Activated CD4-positive, alpha-beta memory T cell treated with anti-CD3 and anti-CD28 coated beads for 36 hours (primary cell): Measurements from ENCODE around the gene KCNN4. TPM values are rescaled to one million over a fixed set of nuclear protein-coding genes. Genes with fewer than 3 reads are reported as not detected.

Experiments
- CTCF ChIA-PET: fragments of 350-600 bp; sonication (Branson Sonifier 250); formaldehyde crosslinking; loops from one replicate; lab custom pipeline; 2021; ENCODE audit warnings: antibody characterized with exemption, inconsistent platforms; lab: Charles Lee
- POLR2A ChIA-PET: fragments of 350-600 bp; sonication (Branson Sonifier 250); formaldehyde crosslinking; loops from one replicate; lab custom pipeline; 2021; ENCODE audit warnings: antibody characterized with exemption; lab: Charles Lee
- DNase-seq: peaks from one replicate; pipeline ENCODE4 v3.0.0-alpha.2; 2020
- H3K27ac Mint-ChIP-seq: one replicate; pipeline ENCODE4 v1.8.0; 2021; ENCODE audit warnings: mixed read lengths
- H3K27me3 Mint-ChIP-seq: one replicate; pipeline ENCODE4 v1.8.0; 2021; ENCODE audit warnings: mixed read lengths
- H3K36me3 Mint-ChIP-seq: one replicate; pipeline ENCODE4 v1.8.0; 2021; ENCODE audit warnings: mixed read lengths
- H3K4me1 Mint-ChIP-seq: one replicate; pipeline ENCODE4 v1.8.0; 2021; ENCODE audit warnings: low read depth, mixed read lengths
- H3K4me3 Mint-ChIP-seq: one replicate; pipeline ENCODE4 v1.8.0; 2021; ENCODE audit warnings: mild to moderate bottlenecking, mixed read lengths
- H3K9me3 Mint-ChIP-seq: one replicate; pipeline ENCODE4 v1.8.0; 2021; ENCODE audit warnings: mixed read lengths
- intact Hi-C: fragments of 100-400 bp; cut with micrococcal nuclease; formaldehyde crosslinking; loops from one replicate; pipeline ENCODE4 v1.15.1; 2023
- total RNA-seq, 2 experiments: library from RNA; stranded (reverse); gene quantifications; one replicate each; pipeline ENCODE4 v1.2.3, GENCODE V29; 2021

The KCNN4 gene
- total RNA-seq, 2 experiments from 2014 or later: 120 to 130 TPM

DNA sequence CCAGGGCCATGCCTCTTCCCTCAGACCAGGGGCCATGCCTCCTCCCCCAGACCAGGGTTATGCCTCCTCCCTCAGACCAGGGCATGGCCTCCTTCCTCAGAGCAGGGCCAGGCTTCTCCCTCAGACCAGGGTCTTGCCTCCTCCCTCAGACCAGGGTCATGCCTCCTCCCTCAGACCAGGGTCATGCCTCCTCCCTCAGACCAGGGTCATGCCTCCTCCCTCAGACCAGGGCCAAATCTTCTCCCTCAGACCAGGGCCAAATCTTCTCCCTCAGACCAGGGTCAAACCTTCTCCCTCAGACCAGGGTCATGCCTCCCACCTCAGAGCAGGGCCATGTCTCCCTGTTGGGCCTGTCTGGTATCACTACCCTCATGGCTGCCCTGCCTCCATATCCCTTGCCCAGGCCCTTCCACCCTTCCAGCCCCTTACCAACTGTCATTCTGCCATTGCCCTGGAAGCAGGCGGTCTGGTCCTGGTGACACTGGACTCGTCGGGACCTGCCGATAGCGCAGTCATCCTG, 17.3 kb upstream of the KCNN4 start:
- Mint-ChIP-seq H3K36me3 (no peaks in the 10 kb centered on the region), H3K27me3 (peaks cover 3% of the 10 kb centered on the region), H3K4me1 (peaks cover 11% of the 10 kb centered on the region), H3K27ac (no peak overlapping the region), H3K4me3 (peak overlapping the region; percentile 67), H3K9me3 (no peaks in the 10 kb centered on the region)
- ChIA-PET POLR2A (no interaction called here), CTCF (interaction anchor here (1.0 to 1.6 kb wide), 2 partner anchors 11 to 14 kb away, joined by 4 to 9 read pairs; no protein-coding TSS in a partner anchor)
- intact Hi-C loops: no loop called here
- no peak for DNase-seq

DNA sequence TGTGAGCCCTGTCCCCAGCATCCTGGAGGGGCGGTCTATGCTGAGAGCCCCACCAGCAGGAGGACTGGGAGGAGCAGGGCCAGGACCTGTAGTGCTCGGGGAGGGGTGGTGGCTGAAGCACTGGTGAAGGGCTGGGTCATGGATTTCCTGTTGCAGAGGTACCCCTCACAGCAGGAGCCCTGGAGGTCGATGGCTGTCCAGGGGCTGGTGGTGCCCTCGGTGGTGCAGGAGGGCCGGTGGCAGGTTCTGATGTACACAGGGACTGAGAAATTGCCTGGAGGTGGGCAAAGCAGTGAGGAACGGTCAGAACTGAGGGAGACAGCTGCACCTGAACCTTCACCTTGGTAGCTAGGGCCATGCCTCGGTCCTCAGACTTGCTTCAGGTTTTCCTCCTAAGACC, 16.8 kb upstream of the KCNN4 start:
- H3K27me3 Mint-ChIP-seq: peaks cover 3% of the 10 kb centered on the region
- ChIA-PET POLR2A (no interaction called here), CTCF (interaction anchor here (1.0 to 1.6 kb wide), 5 partner anchors 12 to 53 kb away, joined by 3 to 9 read pairs (median 4); no protein-coding TSS in a partner anchor)
- H3K4me1 Mint-ChIP-seq: peaks cover 11% of the 10 kb centered on the region
- H3K36me3 Mint-ChIP-seq: no peaks in the 10 kb centered on the region
- intact Hi-C loops: no loop called here
- no peak for DNase-seq
- no peak overlapping the region for H3K27ac Mint-ChIP-seq
- H3K4me3 Mint-ChIP-seq: peak overlapping the region; percentile 20
- H3K9me3 Mint-ChIP-seq: no peaks in the 10 kb centered on the region

DNA sequence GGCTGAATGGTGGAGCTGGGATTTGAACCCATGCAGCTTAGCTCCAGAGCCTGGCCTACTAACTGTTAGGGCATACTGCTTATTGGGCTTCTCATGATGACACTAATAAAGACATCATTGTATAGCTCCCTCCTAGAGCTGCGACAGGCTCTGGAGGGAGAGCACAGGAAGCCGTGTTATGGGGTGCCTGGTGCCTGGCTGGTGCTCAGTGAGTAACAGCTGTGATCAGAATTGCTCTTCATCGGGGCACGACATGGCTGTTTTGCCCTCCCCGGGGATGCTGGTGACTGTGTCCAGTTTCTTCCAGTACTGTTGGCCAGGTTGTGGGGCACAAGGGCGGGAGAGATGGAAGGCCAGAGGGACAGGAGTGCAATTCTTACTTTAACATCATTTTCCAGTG, 16.3 kb upstream of the KCNN4 start:
- POLR2A ChIA-PET: no interaction called here

DNA sequence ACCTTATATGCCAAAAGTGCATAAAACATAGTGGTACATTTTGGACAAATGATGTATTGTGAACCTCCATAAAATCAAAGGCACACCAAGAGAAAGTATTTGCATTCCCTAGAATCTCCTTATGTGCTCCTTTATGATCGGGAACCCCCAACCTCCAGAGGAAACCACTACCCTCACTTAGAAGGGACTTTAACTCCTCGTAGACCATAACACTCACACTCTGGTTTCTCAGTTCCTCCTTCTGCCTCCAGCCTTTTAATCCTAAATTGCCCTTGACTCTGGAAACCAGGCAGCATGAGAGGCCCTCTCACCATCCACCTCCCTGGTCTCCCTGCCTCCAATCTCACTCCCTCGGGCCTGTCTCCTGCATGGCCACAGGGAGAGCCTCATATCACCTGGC, 9.8 kb upstream of the KCNN4 start:
- CTCF ChIA-PET: interaction anchor here (0.6 to 0.9 kb wide), 2 partner anchors 45 to 50 kb away, joined by 3 read pairs; no protein-coding TSS in a partner anchor
- POLR2A ChIA-PET: no interaction called here
- H3K36me3 Mint-ChIP-seq: no peaks in the 10 kb centered on the region
- intact Hi-C loops: no loop called here
- H3K4me3 Mint-ChIP-seq: no peak overlapping the region
- H3K9me3 Mint-ChIP-seq: no peaks in the 10 kb centered on the region
- DNase-seq: no peak
- H3K4me1 Mint-ChIP-seq: no peaks in the 10 kb centered on the region
- peaks cover 6% of the 10 kb centered on the region for H3K27me3 Mint-ChIP-seq
- no peak overlapping the region for H3K27ac Mint-ChIP-seq

More for the DNA sequence above, 16.3 kb upstream of the KCNN4 start:
- Mint-ChIP-seq H3K36me3 (no peaks in the 10 kb centered on the region), H3K4me1 (peaks cover 11% of the 10 kb centered on the region), H3K27me3 (peaks cover 3% of the 10 kb centered on the region), H3K4me3 (peak overlapping the region; percentile 20), H3K27ac (no peak overlapping the region), H3K9me3 (no peaks in the 10 kb centered on the region)
- CTCF ChIA-PET: interaction anchor here (1.0 to 1.6 kb wide), 6 partner anchors 12 to 52 kb away, joined by 3 to 9 read pairs (median 4); no protein-coding TSS in a partner anchor
- no peak for DNase-seq
- intact Hi-C loops: no loop called here

DNA sequence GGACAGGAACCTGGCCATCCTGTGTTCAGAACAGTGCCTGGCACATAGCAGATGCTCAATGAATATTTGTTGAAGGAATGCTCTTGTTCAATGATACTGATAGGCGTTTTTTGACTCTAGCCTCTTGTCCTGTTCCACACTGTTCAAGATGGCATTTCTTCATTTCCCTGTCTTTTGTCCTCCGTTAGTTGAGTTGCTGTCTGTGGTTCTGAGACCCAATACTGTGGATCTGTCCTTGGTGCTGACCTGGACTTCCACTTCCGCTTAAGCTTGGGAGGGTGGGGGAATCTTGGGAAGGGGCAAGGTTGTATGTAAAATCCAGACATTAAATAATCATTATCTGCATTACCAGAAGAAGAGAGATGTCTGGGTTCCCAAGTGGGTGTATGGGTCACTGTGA, 8.3 kb upstream of the KCNN4 start:
- no peak for DNase-seq
- ChIA-PET POLR2A (no interaction called here), CTCF (no interaction called here)
- H3K27ac Mint-ChIP-seq: no peak overlapping the region
- H3K36me3 Mint-ChIP-seq: no peaks in the 10 kb centered on the region
- H3K27me3 Mint-ChIP-seq: peaks cover 6% of the 10 kb centered on the region
- H3K4me1 Mint-ChIP-seq: peaks cover 12% of the 10 kb centered on the region
- H3K9me3 Mint-ChIP-seq: no peaks in the 10 kb centered on the region
- no peak overlapping the region for H3K4me3 Mint-ChIP-seq
- intact Hi-C loops: loop anchor here (10.0 kb wide), 1 partner anchor 324 kb away; the partner anchor contains the start of gene LYPD3

DNA sequence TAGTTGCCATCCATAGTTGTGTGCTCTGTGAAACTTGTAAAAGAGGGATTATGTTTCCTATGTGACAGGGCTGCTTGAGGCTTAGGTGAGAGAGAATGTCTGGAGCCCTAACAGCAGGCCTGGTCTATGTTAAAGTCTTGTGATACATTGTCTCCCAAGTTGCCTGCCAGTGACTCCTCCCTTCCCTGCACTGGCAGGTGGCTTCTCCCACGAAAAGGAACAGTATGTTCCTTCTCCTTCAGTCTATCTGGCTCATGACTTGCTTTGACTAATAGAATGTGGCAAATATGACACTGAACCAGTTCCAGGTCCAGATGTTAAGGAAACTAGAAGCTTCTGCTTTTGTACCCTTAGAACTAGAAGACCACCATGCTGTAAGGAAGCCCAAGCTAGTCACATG, 5.9 kb upstream of the KCNN4 start:
- H3K36me3 Mint-ChIP-seq: no peaks in the 10 kb centered on the region
- H3K27me3 Mint-ChIP-seq: peaks cover 3% of the 10 kb centered on the region
- no peak overlapping the region for H3K4me3 Mint-ChIP-seq
- DNase-seq: no peak
- H3K4me1 Mint-ChIP-seq: peaks cover 32% of the 10 kb centered on the region
- no peak overlapping the region for H3K27ac Mint-ChIP-seq
- CTCF ChIA-PET: interaction anchor here (1.0 to 2.7 kb wide), 2 partner anchors 41 to 118 kb away, joined by 4 to 26 read pairs; no protein-coding TSS in a partner anchor
- intact Hi-C loops: loop anchor here (10.0 kb wide), 1 partner anchor 322 kb away; the partner anchor contains the start of gene LYPD3
- POLR2A ChIA-PET: no interaction called here
- no peaks in the 10 kb centered on the region for H3K9me3 Mint-ChIP-seq

DNA sequence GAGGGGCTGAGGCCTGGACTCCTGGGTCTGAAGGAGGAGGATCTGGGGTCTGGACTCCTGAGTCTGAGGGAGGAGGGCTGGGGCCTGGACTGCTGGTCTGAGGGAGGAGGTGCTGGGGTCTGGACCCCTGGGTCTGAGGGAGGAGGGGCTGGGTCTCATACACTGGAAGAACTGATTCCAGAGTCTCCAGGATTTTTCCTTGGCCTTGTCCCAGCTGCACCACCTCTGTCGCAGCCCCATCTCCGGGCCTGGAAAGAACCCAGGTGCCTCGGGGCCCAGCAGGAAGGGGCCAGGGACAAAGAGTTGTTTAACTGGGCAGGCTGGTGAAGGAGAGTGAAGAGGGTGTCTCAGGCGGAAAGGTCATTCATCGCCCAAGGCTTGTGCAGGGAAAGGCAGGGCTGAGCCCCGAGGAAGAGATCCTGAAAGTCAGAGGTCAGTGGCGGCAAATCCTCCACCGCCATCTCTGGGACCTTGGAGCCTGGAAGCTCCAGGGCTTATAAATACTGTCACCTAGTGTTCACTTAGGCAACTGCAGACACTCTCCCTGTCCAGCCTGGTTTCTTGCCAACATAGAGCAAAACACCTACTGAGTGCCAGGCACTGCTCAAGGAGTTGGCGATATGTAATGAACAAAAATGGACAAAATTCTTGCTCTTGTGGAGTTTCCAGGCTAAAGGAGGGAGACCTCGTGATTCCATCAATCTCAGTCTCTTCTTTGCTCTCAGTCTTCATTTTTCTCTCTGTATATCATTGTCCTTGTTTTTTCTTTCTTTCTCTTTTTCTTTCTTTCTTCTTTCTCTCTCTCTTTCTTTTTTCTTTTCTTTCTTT, 4.4 kb upstream of the KCNN4 start:
- peak; percentile 70 for DNase-seq
- peak overlapping the region; percentile 96 for H3K27ac Mint-ChIP-seq
- H3K4me3 Mint-ChIP-seq: peak overlapping the region; percentile 75
- POLR2A ChIA-PET: interaction anchor here (0.6 to 1.8 kb wide), 4 partner anchors 18 to 40 kb away, joined by 3 to 6 read pairs (median 4); no protein-coding TSS in a partner anchor
- no peaks in the 10 kb centered on the region for H3K36me3 Mint-ChIP-seq
- H3K9me3 Mint-ChIP-seq: no peaks in the 10 kb centered on the region
- CTCF ChIA-PET: interaction anchor here (0.8 to 3.0 kb wide), 12 partner anchors 9 to 1264 kb away, joined by 3 to 40 read pairs (median 4); no protein-coding TSS in a partner anchor
- intact Hi-C loops: loop anchor here (1.0 to 10.0 kb wide), 2 partner anchors 40 to 320 kb away; partner anchors contain the start of gene LYPD3
- H3K27me3 Mint-ChIP-seq: peaks cover 1% of the 10 kb centered on the region
- H3K4me1 Mint-ChIP-seq: peaks cover 39% of the 10 kb centered on the region

DNA sequence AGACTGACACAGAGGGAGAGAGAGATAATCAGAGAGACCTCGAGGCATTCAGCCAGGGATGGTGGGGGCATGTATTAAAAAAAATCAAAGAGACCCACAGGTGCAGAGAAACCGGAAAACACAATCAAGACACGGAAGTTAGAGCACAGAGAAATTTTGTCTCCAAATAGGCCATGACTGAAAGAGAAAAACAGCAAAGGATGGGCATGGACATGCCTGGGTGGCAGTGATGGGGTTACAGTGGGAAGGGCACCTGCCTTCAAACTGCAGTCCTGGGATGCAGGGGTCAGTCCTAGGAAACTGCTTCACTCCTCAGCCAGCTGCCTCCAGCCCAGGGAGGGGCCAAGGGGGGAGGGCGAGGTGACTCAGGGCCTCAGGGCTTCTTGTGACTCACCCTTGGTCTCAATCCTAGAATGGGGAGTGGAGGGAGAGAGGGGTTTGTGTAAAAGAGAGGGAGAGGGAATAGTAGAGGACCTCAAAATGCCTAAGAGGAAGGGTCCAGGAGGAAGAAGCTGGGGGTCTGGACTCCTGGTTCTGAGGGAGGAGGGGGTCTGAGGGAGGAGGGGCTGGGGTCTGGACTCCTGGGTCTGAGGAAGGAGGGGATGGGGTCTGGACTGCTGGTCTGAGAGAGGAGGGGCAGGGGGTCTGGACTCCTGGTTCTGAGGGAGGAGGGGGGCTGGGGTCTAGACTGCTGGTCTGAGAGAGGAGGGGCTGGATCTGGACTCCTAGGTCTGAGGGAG, 3.6 kb upstream of the KCNN4 start:
- Mint-ChIP-seq H3K36me3 (peaks cover 8% of the 10 kb centered on the region), H3K9me3 (no peaks in the 10 kb centered on the region), H3K4me1 (peaks cover 39% of the 10 kb centered on the region), H3K4me3 (peak overlapping the region; percentile 75), H3K27ac (peak overlapping the region; percentile 96), H3K27me3 (no peaks in the 10 kb centered on the region)
- intact Hi-C loops: loop anchor here (10.0 kb wide), 1 partner anchor 320 kb away; the partner anchor contains the start of gene LYPD3
- CTCF ChIA-PET: interaction anchor here (0.6 to 3.0 kb wide), 15 partner anchors 8 to 1263 kb away, joined by 3 to 40 read pairs (median 4); no protein-coding TSS in a partner anchor
- POLR2A ChIA-PET: interaction anchor here (0.8 to 1.8 kb wide), 4 partner anchors 17 to 39 kb away, joined by 4 to 6 read pairs (median 4); partner anchors contain the start of gene SMG9
- peak; percentile 87 for DNase-seq

DNA sequence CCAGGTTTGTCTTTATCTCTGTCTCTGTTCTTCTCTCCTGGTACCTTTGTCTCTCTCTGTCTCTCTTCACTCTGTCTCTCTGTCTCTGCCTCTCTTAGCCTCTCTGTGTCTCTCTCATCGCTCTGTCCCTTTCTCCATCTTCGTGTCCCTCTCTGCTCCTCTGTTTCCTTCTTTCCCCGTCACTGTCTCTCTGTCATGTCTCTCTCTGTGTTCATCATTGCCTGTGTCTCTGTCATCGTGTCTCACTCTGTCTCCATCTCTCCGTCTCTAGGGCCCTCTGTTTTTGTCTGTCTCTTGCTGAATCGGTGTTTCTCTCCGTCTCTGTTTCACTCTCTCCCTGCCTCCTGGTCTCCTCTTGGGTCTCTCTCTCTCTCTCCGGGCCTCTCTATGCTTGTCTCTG, 2.9 kb upstream of the KCNN4 start:
- POLR2A ChIA-PET: interaction anchor here (1.4 to 1.8 kb wide), 2 partner anchors 17 to 31 kb away, joined by 4 to 6 read pairs; no protein-coding TSS in a partner anchor
- Mint-ChIP-seq H3K36me3 (peaks cover 15% of the 10 kb centered on the region), H3K27ac (peak overlapping the region; percentile 96), H3K27me3 (no peaks in the 10 kb centered on the region), H3K9me3 (no peaks in the 10 kb centered on the region), H3K4me1 (peaks cover 43% of the 10 kb centered on the region), H3K4me3 (peak overlapping the region; percentile 75)
- intact Hi-C loops: loop anchor here (10.0 kb wide), 1 partner anchor 319 kb away; the partner anchor contains the start of gene LYPD3
- no peak for DNase-seq
- CTCF ChIA-PET: interaction anchor here (1.0 to 3.0 kb wide), 3 partner anchors 14 to 31 kb away, joined by 4 to 27 read pairs (median 20); no protein-coding TSS in a partner anchor

DNA sequence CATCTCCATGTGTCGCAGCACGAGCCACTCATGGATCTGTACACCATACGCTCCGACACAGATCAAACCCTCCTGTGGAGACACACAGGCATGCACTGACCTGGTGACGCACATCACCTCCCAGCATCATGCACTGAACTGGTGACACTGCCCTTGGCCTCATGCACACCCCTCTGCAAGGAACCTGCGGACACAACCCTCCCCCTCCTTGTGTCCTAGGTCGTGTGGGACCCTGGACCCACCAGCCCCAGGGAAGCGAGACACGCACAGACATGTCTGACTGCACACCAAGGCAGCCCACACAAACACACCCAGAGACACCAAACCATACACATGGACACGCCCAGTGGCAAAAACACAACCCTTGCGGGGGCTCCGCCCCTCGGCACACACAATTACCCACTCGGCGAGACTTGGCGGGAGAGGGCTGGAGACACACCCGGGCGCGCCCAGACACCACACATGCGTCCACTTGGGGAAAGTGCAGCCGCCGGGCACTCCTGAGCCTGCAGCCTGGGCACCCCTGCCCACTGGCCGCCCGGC, 2.0 kb upstream of the KCNN4 start:
- Mint-ChIP-seq H3K4me3 (peak overlapping the region; percentile 75), H3K4me1 (peaks cover 51% of the 10 kb centered on the region), H3K36me3 (peaks cover 22% of the 10 kb centered on the region), H3K27me3 (no peaks in the 10 kb centered on the region), H3K27ac (peak overlapping the region; percentile 92), H3K9me3 (no peaks in the 10 kb centered on the region)
- intact Hi-C loops: loop anchor here (10.0 kb wide), 1 partner anchor 318 kb away; the partner anchor contains the start of gene LYPD3
- no peak for DNase-seq
- ChIA-PET POLR2A (interaction anchor here (1.2 kb wide), 1 partner anchor 38 kb away, joined by 3 read pairs; no protein-coding TSS in a partner anchor), CTCF (interaction anchor here (3.0 to 8.3 kb wide), 2 partner anchors 16 to 17 kb away, joined by 27 to 175 read pairs; no protein-coding TSS in a partner anchor)
